Measurements from ENCODE around the gene ETFA. TPM values are rescaled to one million over a fixed set of nuclear protein-coding genes. Genes with fewer than 3 reads are reported as not detected.
"Not testable (repeated sequence)": the region's sequence is repeated elsewhere in the genome, so short reads cannot be mapped to it uniquely, and the experiment has no call there.

ETFA gene
- total RNA-seq, 1 donor from 2014 or later = 97.5 TPM

DNA sequence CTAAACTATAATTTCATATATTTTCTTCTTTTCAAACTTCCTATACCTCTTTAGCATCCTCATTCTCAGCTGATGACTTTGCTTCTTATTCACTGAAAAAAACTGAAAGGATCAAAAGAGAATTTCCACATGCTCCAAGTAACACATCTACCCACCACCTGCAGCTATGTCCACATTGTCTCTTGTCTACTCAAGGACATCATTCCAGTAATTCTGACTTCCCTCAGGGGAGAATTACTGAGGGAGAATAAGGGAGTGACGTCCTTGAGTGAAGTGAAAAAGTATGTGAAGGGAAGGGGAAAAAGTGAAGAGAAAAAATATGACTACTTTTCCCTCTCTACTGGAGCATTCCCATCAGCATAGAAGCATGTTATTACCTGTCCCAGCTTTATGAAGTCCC, 32.6 kb downstream of the ETFA start:
- H3K27me3 ChIP-seq = no peaks in the 10 kb centered on the region
- TF ChIP-seq POLR2A (IDR thresholded peaks at IDR 0.05) = no peak
- H3K27ac ChIP-seq = no peak overlapping the region
- no peak for DNase-seq (ENCODE audit: extremely low spot score in 2 of 2)
- H3K36me3 ChIP-seq = peaks cover 0 to 53% of the 10 kb centered on the region in 2 donors
- intact Hi-C loops (cut with DNase I) = no loop called here
- H3K9me3 ChIP-seq = no peaks in the 10 kb centered on the region
- H3K4me1 ChIP-seq = no peaks in the 10 kb centered on the region
- H3K4me3 ChIP-seq = no peak overlapping the region

DNA sequence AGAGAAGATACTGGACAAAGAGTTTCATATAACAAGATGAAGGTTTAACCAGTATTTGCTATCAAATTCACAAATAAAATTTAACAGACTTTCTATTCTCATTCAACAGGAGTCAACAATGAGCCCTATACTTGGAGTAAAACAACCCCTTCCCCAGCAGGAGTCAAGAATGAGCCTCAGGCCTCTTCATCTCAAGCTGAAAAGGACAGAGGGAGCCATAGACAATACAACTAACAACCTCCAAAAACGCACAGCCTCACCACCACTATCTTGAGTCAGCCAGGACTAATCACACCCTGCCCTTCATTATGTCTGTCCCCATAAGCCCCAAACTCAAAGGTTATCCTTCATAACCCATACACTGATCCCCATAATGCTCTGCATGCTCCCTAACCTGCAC, 36.4 kb downstream of the ETFA start:
- Histone ChIP-seq H3K9me3 (no peaks in the 10 kb centered on the region), H3K4me3 (no peak overlapping the region), H3K27me3 (no peaks in the 10 kb centered on the region), H3K27ac (no peak overlapping the region), H3K36me3 (peaks cover 0 to 53% of the 10 kb centered on the region in 2 donors), H3K4me1 (no peaks in the 10 kb centered on the region)
- intact Hi-C loops (cut with DNase I) = no loop called here
- no peak for TF ChIP-seq POLR2AphosphoS5 (IDR thresholded peaks at IDR 0.05; ENCODE audit: insufficient read depth in 1 of 2, low read depth in 1 of 2)
- TF ChIP-seq, protein P1, sequence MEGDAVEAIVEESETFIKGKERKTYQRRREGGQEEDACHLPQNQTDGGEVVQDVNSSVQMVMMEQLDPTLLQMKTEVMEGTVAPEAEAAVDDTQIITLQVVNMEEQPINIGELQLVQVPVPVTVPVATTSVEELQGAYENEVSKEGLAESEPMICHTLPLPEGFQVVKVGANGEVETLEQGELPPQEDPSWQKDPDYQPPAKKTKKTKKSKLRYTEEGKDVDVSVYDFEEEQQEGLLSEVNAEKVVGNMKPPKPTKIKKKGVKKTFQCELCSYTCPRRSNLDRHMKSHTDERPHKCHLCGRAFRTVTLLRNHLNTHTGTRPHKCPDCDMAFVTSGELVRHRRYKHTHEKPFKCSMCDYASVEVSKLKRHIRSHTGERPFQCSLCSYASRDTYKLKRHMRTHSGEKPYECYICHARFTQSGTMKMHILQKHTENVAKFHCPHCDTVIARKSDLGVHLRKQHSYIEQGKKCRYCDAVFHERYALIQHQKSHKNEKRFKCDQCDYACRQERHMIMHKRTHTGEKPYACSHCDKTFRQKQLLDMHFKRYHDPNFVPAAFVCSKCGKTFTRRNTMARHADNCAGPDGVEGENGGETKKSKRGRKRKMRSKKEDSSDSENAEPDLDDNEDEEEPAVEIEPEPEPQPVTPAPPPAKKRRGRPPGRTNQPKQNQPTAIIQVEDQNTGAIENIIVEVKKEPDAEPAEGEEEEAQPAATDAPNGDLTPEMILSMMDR (IDR thresholded peaks at IDR 0.05) = no peak
- no peak for TF ChIP-seq POLR2A (IDR thresholded peaks at IDR 0.05)
- DNase-seq (ENCODE audit: extremely low spot score in 2 of 2) = no peak

DNA sequence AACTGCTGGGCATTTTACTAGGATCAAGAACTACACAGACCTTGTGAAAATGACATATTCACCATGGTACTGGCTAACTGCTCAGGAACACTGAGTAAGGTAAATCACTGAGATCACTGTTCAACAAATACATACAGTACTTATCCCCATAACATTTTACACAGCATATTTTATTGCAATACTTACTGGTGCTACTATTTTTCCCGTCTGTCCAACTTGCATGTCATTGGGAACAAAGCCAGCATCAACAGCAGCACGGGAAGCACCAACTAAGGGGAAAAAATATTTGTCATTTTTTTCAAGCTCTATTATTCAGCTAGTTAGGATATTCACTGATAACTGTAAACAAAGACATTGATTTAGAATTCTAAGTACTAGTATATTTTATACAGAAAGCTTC, 37.0 kb downstream of the ETFA start:
- no peaks in the 10 kb centered on the region for H3K27me3 ChIP-seq
- H3K9me3 ChIP-seq = no peaks in the 10 kb centered on the region
- TF ChIP-seq POLR2AphosphoS5 (IDR thresholded peaks at IDR 0.05; ENCODE audit: insufficient read depth in 1 of 2, low read depth in 1 of 2) = no peak
- no peak for TF ChIP-seq POLR2A (IDR thresholded peaks at IDR 0.05)
- TF ChIP-seq, protein P1 (IDR thresholded peaks at IDR 0.05) = no peak
- H3K4me1 ChIP-seq = no peaks in the 10 kb centered on the region
- H3K27ac ChIP-seq = no peak overlapping the region
- no peak overlapping the region for H3K4me3 ChIP-seq
- peaks cover 0 to 55% of the 10 kb centered on the region in 2 donors for H3K36me3 ChIP-seq
- no peak for DNase-seq (ENCODE audit: extremely low spot score in 2 of 2)
- intact Hi-C loops (cut with DNase I) = no loop called here

DNA sequence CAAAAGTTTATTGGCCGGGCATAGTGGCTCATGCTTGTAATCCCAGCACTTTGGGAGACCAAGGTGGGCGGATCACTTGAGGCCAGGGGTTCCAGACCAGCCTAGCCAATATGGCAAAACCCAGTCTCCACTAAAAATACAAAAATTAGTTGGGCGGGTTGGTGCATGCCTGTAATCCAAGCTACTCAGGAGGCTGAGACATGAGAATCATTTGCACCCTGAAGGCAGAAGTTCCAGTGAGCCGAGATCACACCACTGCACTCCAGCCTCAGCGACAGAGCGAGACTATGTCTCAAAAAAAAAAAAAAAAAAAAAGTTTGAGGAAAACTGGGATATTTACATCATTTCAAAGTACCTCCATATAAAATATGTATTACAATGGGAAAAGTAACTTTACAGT, 40.4 kb downstream of the ETFA start:
- TF ChIP-seq, protein P1 (IDR thresholded peaks at IDR 0.05) = no peak
- Histone ChIP-seq H3K27ac (no peak overlapping the region), H3K27me3 (no peaks in the 10 kb centered on the region), H3K9me3 (no peaks in the 10 kb centered on the region), H3K4me1 (no peaks in the 10 kb centered on the region), H3K36me3 (peaks cover 0 to 53% of the 10 kb centered on the region in 2 donors), H3K4me3 (no peak overlapping the region)
- no peak for DNase-seq (ENCODE audit: extremely low spot score in 2 of 2)
- intact Hi-C loops (cut with DNase I) = no loop called here

DNA sequence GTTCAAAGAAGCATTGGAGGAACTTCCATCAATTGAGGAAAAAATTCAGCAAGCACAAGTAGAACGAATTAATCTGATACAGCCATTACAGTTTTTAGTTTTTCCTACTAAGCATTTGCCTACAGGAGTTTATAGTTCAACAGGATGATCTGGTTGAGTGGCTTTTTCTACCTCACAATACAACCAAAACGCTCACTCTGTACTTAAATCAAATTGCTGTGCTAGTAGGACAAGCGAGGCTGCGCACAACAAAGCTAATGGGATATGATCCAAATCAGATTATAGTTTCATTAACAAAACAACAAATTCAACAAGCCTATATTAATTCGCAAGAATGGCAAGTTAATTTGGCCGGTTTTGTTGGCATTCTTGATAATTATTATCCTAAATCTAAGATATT, 44.2 kb downstream of the ETFA start:
- intact Hi-C loops (cut with DNase I) = no loop called here
- Histone ChIP-seq H3K4me3 (no peak overlapping the region), H3K9me3 (peaks cover 13% of the 10 kb centered on the region), H3K27ac (no peak overlapping the region), H3K36me3 (peaks cover 0 to 58% of the 10 kb centered on the region in 2 donors), H3K4me1 (no peaks in the 10 kb centered on the region), H3K27me3 (no peaks in the 10 kb centered on the region)
- DNase-seq (ENCODE audit: extremely low spot score in 2 of 2) = no peak
- no peak for TF ChIP-seq POLR2AphosphoS5 (IDR thresholded peaks at IDR 0.05; ENCODE audit: insufficient read depth in 1 of 2, low read depth in 1 of 2)
- no peak for TF ChIP-seq POLR2A (IDR thresholded peaks at IDR 0.05)
- TF ChIP-seq, protein P1 (IDR thresholded peaks at IDR 0.05) = no peak

DNA sequence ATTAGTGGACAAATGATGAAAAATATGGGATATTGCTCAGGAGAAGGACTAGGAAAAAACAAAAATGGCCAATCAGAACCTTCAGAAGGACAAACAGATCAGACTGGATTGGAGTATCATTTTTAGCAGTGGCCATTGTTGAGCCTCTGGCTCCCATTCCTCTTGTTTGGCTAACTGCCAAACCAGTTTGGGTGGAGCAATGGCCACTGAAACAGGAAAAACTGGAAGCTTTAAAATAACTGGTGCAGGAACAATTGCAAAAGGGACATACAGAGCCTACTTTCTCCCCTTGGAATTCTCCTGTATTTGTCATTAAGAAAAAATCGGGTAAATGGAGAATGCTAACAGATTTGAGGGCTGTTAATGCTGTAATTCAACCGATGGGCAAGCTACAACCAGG, 45.5 kb downstream of the ETFA start:
- intact Hi-C loops (cut with DNase I); H3K4me1 ChIP-seq; H3K4me3 ChIP-seq; H3K27me3 ChIP-seq; DNase-seq (ENCODE audit: extremely low spot score in 2 of 2); H3K27ac ChIP-seq: not testable (repeated sequence)
- Histone ChIP-seq H3K9me3 (peaks cover 13% of the 10 kb centered on the region), H3K36me3 (peaks cover 0 to 57% of the 10 kb centered on the region in 2 donors)

All from vagina (tissue), 2 donors.